HG03442 (cell line): Measurements from ENCODE around the gene MCM6.
A peak's percentile ranks its signal among the peaks of the same experiment; 100 is the strongest.
"Not testable (repeated sequence)": the region's sequence is repeated elsewhere in the genome, so short reads cannot be mapped to it uniquely, and the experiment has no call there.

Experiments used
- ATAC-seq: cut with Tn5 transposase; IDR thresholded peaks from one replicate; pipeline ENCODE4 v1.9.1; 2021; ENCODE audit warnings: mild to moderate bottlenecking, moderate library complexity; ENCODE audit not compliant: unreplicated experiment

Gene MCM6

GRCh38 chr2:135876066-135876711, at the start of gene MCM6:
Gene MCM6, minus strand, starts transcription at chr2:135876443. Its CDS starts 78 bp downstream, at chr2:135876365.
- ATAC-seq = peak; percentile 90

GRCh38 chr2:135925571-135925970, 49.3 kb upstream of the MCM6 start:
- ATAC-seq = no peak

GRCh38 chr2:135916207-135916606, 40.0 kb upstream of the MCM6 start:
- no peak for ATAC-seq

GRCh38 chr2:135914485-135914884, 38.2 kb upstream of the MCM6 start:
- ATAC-seq = no peak

GRCh38 chr2:135913727-135914365, 37.6 kb upstream of the MCM6 start:
- ATAC-seq = peak; percentile 47

- ATAC-seq = no peak
Measured at GRCh38 chr2:135909976-135910375, 33.7 kb upstream of the MCM6 start.

GRCh38 chr2:135905679-135906078, 29.4 kb upstream of the MCM6 start:
- ATAC-seq = no peak

- no peak for ATAC-seq
Measured at GRCh38 chr2:135904341-135904989, 28.2 kb upstream of the MCM6 start.

- ATAC-seq = no peak
Measured at GRCh38 chr2:135903650-135904049, 27.4 kb upstream of the MCM6 start.

GRCh38 chr2:135899567-135899966, 23.3 kb upstream of the MCM6 start:
- no peak for ATAC-seq

GRCh38 chr2:135898234-135898786, 22.1 kb upstream of the MCM6 start:
- ATAC-seq = no peak

- ATAC-seq = no peak
Measured at GRCh38 chr2:135894930-135895329, 18.7 kb upstream of the MCM6 start.

GRCh38 chr2:135893374-135893794, 17.1 kb upstream of the MCM6 start:
- no peak for ATAC-seq

- ATAC-seq = no peak
Measured at GRCh38 chr2:135890835-135891234, 14.6 kb upstream of the MCM6 start.

- ATAC-seq = no peak
Measured at GRCh38 chr2:135890149-135890548, 13.9 kb upstream of the MCM6 start.

- ATAC-seq = not testable (repeated sequence)
Measured at GRCh38 chr2:135888587-135888986, 12.3 kb upstream of the MCM6 start.

GRCh38 chr2:135885709-135886108, 9.5 kb upstream of the MCM6 start:
- ATAC-seq = no peak

- no peak for ATAC-seq
Measured at GRCh38 chr2:135882415-135882814, 6.2 kb upstream of the MCM6 start.

GRCh38 chr2:135876770-135877169, 527 bp upstream of the MCM6 start:
- not testable (repeated sequence) for ATAC-seq

- ATAC-seq = peak; percentile 58
Measured at GRCh38 chr2:135875491-135876065, 665 bp downstream of the MCM6 start.

GRCh38 chr2:135874777-135875365, 1.4 kb downstream of the MCM6 start:
- no peak for ATAC-seq
